ENCODE data around the gene MFNG. TPM values are rescaled to one million over a fixed set of nuclear protein-coding genes. Genes with fewer than 3 reads are reported as not detected.

Gene MFNG
- total and polyA plus RNA-seq, 2 experiments from 2014 or later, result 3.3 TPM

GRCh38 chr22:37483050-37483449 is 3.1 kb downstream of the MFNG start:
- WGBS (ENCODE audit: low lambda C conversion rate, missing lambda C conversion rate), result 78% methylated on average over 12 of the region's 13 CpGs
- Histone ChIP-seq H3K4me3 (no peak overlapping the region), H3K9me2 (replicated peaks; ENCODE audit: insufficient read depth) (no peaks in the 10 kb centered on the region), H3K79me2 (no peaks in the 10 kb centered on the region), H3K36me3 (replicated peaks; ENCODE audit: insufficient read depth, low read depth) (no peaks in the 10 kb centered on the region), H3K27me3 (no peaks in the 10 kb centered on the region), H3K4me1 (ENCODE audit: insufficient read depth) (peaks cover 22% of the 10 kb centered on the region), H2AFZ (no peak overlapping the region), H3K4me2 (no peak overlapping the region), H3K9me3 (ENCODE audit: low read depth) (no peaks in the 10 kb centered on the region), H3K27ac (no peak overlapping the region), H4K20me1 (ENCODE audit: insufficient read depth, poor library complexity, severe bottlenecking) (no peaks in the 10 kb centered on the region)
- no peak for DNase-seq (ENCODE audit: low spot score)
- TF ChIP-seq, protein P1, sequence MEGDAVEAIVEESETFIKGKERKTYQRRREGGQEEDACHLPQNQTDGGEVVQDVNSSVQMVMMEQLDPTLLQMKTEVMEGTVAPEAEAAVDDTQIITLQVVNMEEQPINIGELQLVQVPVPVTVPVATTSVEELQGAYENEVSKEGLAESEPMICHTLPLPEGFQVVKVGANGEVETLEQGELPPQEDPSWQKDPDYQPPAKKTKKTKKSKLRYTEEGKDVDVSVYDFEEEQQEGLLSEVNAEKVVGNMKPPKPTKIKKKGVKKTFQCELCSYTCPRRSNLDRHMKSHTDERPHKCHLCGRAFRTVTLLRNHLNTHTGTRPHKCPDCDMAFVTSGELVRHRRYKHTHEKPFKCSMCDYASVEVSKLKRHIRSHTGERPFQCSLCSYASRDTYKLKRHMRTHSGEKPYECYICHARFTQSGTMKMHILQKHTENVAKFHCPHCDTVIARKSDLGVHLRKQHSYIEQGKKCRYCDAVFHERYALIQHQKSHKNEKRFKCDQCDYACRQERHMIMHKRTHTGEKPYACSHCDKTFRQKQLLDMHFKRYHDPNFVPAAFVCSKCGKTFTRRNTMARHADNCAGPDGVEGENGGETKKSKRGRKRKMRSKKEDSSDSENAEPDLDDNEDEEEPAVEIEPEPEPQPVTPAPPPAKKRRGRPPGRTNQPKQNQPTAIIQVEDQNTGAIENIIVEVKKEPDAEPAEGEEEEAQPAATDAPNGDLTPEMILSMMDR (IDR thresholded peaks at IDR 0.05; ENCODE audit: poor library complexity), result no peak
- no peak for TF ChIP-seq EZH2 (IDR thresholded peaks at IDR 0.05; ENCODE audit: borderline replicate concordance)
- TF ChIP-seq EZH2phosphoT487 (IDR thresholded peaks at IDR 0.05; ENCODE audit: low read depth, severe bottlenecking, unreplicated experiment), result no peak

GRCh38 chr22:37482244-37482643 is 3.9 kb downstream of the MFNG start:
- no peaks in the 10 kb centered on the region for H4K20me1 ChIP-seq (ENCODE audit: insufficient read depth, poor library complexity, severe bottlenecking)
- H3K27me3 ChIP-seq, result no peaks in the 10 kb centered on the region
- H3K9me2 ChIP-seq (replicated peaks; ENCODE audit: insufficient read depth), result no peaks in the 10 kb centered on the region
- 78% methylated on average over 8 of the region's 9 CpGs for WGBS (ENCODE audit: low lambda C conversion rate, missing lambda C conversion rate)
- no peak overlapping the region for H2AFZ ChIP-seq
- no peaks in the 10 kb centered on the region for H3K9me3 ChIP-seq (ENCODE audit: low read depth)
- H3K4me3 ChIP-seq, result no peak overlapping the region
- no peaks in the 10 kb centered on the region for H3K36me3 ChIP-seq (replicated peaks; ENCODE audit: insufficient read depth, low read depth)
- no peaks in the 10 kb centered on the region for H3K79me2 ChIP-seq
- TF ChIP-seq EZH2 (IDR thresholded peaks at IDR 0.05; ENCODE audit: borderline replicate concordance) (no peak), EZH2phosphoT487 (IDR thresholded peaks at IDR 0.05; ENCODE audit: low read depth, severe bottlenecking, unreplicated experiment) (no peak)
- TF ChIP-seq, protein P1 (IDR thresholded peaks at IDR 0.05; ENCODE audit: poor library complexity), result no peak
- H3K4me1 ChIP-seq (ENCODE audit: insufficient read depth), result peaks cover 18% of the 10 kb centered on the region
- no peak overlapping the region for H3K27ac ChIP-seq
- no peak for DNase-seq (ENCODE audit: low spot score)
- H3K4me2 ChIP-seq, result no peak overlapping the region

GRCh38 chr22:37481347-37481907 is 4.8 kb downstream of the MFNG start:
- WGBS (ENCODE audit: low lambda C conversion rate, missing lambda C conversion rate), result 88% methylated on average over 12 of the region's 12 CpGs
- H3K4me2 ChIP-seq, result no peak overlapping the region
- no peaks in the 10 kb centered on the region for H3K36me3 ChIP-seq (replicated peaks; ENCODE audit: insufficient read depth, low read depth)
- H3K9me3 ChIP-seq (ENCODE audit: low read depth), result no peaks in the 10 kb centered on the region
- no peak overlapping the region for H2AFZ ChIP-seq
- H4K20me1 ChIP-seq (ENCODE audit: insufficient read depth, poor library complexity, severe bottlenecking), result no peaks in the 10 kb centered on the region
- TF ChIP-seq, protein P1 (IDR thresholded peaks at IDR 0.05; ENCODE audit: poor library complexity), result no peak
- TF ChIP-seq EZH2 (IDR thresholded peaks at IDR 0.05; ENCODE audit: borderline replicate concordance) (no peak), EZH2phosphoT487 (IDR thresholded peaks at IDR 0.05; ENCODE audit: low read depth, severe bottlenecking, unreplicated experiment) (no peak)
- H3K9me2 ChIP-seq (replicated peaks; ENCODE audit: insufficient read depth), result no peaks in the 10 kb centered on the region
- H3K4me1 ChIP-seq (ENCODE audit: insufficient read depth), result peaks cover 11% of the 10 kb centered on the region
- H3K27ac ChIP-seq, result no peak overlapping the region
- H3K27me3 ChIP-seq, result no peaks in the 10 kb centered on the region
- H3K4me3 ChIP-seq, result no peak overlapping the region
- no peaks in the 10 kb centered on the region for H3K79me2 ChIP-seq
- DNase-seq (ENCODE audit: low spot score), result no peak

Measured in hepatocyte (in vitro differentiated cells).